Hematopoietic multipotent progenitor cell treated with erythropoietin and hydrocortisone succinate and interleukin-3 and kit ligand, for 15 days (in vitro differentiated cells): ENCODE results near the gene IFNA4.

Experiments used
- DNase-seq: peaks from one replicate; pipeline ENCODE4 v3.0.0-alpha.2; 2015; ENCODE audit warnings: low spot score

Gene IFNA4

DNA sequence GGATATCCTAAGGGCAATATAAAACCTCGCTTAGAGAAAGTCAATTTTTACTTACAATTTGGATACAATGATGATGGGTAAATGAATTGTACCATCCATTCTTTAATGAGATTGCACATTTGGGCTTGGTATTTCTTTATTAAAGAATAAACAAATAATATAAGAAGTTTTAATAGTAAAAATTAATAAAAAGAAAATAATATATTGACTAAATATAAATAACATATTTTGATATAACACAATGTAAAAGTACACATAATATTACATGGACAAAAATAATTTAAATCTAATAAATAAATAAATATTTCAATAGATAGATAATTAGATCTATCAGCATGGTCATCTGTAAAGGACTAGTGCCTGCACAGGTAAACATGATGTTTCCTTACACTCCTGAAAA lies 21.9 kb downstream of the IFNA4 start:
- DNase-seq: no peak

- no peak for DNase-seq
Measured at GRCh38 chr9:21160178-21160577, 27.2 kb downstream of the IFNA4 start.

DNA sequence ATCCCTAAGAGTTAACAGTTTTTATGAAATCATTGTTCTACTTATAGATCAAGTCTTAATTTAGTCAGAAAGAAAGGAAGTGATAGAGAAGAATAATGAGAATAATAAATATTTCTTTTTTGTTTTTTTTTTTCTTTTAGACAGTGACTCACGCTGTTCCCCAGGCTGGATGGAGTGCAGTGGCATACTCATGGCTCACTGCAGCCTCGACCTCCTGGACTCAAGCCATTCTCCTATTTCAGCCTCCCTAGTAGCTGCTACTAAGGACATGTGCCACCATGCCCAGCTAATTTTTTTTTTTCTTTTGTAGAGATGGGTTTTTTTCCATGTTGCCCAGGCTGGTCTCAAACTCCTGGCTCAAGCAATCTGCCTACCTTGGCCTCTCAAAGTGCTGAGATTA lies 31.9 kb downstream of the IFNA4 start:
- no peak for DNase-seq

- no peak for DNase-seq
Measured at GRCh38 chr9:21154018-21154608, 33.3 kb downstream of the IFNA4 start.

DNA sequence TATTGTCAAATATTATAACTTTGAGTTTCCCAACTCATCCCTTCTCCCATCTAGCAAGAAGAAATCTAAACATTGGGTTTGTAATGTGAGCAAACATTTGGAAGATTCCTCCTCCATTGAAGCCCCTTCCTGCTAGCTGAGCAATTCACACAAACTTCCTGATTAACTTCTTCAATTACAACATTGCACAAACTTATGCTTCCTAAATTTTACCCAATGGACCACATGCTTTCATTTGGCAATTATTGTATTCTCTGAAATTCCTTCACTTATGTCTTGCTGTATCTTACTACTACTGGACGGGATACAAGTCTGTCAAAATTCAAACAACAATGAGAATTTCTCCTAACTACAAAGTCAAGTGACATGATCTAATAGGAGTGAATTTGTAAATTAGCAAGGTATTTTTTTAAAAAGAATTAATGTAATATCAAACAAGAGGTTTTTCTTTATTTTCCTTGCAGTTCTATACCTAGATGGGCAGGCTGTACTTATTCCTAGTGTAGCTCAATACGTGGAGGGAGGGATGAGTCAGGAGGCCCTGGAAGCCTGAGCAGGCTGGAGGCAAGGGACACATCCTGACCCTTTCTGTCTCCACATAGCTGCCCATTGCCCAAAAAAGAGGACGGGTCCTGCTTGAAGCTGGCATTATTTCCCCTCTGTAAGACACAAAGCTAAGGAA lies 33.9 kb downstream of the IFNA4 start:
- no peak for DNase-seq

DNA sequence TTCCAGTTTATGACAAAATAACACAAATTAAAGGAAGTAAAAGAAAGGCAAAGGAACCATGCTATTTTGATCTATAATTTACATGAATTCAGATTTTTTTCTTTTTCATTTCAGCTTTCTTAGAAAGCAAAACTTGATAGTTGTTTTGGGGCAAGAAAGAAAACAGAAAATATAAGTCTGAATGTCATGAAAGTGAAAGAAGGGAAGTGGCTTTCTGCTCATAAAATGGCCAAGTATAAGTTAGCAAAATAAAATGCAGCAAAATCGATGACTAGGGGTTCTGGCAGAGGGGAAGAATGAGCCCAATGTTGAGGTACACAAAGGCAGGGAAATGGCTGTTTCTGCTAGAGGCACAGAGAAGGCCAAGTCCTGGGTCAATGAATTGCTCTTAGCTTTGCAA lies 42.8 kb downstream of the IFNA4 start:
- no peak for DNase-seq

- no peak for DNase-seq
Measured at GRCh38 chr9:21141427-21141882, 45.9 kb downstream of the IFNA4 start, which contains the start of gene IFNW1. Gene IFNW1 (minus strand): TSS chr9:21141832. CDS start chr9:21141570, 262 bp downstream.

DNA sequence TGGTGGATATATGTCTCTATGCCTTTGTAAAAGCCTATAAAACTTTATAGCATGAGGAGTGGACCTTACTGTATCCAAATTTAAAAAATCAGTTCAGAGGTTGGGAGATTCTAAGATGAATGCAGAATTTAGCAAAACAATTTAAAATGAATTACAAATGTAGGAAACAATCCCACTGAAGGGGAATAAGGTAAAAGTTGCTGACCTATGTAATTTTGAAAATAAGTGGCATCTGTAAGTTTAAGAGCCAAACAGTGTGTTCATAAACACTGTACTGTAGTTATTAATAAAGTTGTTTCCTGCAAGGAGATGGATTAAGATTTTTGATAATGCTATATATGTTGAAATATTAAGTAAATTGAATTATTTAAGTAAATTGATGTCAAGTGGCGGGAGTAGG lies 50.4 kb downstream of the IFNA4 start:
- no peak for DNase-seq
